OCI-LY3 (cell line): ENCODE data around the gene C21orf91.

Experiments
- EZH2phosphoT487 ChIP-seq: fragments of 200-600 bp; shearing (Covaris generic); IDR thresholded peaks from 2 replicates; pipeline ENCODE4 v1.6.1; 2018; ENCODE audit warnings: antibody characterized with exemption, mixed run types, low read depth
- TF ChIP-seq, protein P1 (sequence below): fragments of 200-600, 300-600 bp; sonication (generic); IDR thresholded peaks from 2 replicates; pipeline ENCODE4 v1.5.1; 2014; ENCODE audit warnings: antibody characterized with exemption, low read length, low read depth

DNA sequence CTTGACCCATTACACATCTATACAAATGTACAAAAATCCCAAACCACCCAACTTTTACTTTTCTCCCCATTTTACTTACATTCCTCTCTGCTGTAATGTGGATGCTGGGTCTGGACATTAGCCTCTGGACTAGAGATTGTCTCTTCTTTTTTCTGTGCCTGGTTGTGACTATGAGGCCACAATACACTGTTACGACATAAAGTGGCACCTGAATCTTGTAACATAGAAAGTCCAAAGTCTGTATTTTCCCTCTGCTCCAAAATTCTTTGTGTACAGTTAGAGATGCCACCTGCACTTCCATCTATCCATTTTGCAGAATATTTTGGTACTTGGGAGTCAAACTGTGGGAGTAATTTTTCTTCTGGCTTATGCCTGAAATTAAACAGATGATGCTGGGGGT is 22.7 kb downstream of the C21orf91 start:
- TF ChIP-seq, protein P1, sequence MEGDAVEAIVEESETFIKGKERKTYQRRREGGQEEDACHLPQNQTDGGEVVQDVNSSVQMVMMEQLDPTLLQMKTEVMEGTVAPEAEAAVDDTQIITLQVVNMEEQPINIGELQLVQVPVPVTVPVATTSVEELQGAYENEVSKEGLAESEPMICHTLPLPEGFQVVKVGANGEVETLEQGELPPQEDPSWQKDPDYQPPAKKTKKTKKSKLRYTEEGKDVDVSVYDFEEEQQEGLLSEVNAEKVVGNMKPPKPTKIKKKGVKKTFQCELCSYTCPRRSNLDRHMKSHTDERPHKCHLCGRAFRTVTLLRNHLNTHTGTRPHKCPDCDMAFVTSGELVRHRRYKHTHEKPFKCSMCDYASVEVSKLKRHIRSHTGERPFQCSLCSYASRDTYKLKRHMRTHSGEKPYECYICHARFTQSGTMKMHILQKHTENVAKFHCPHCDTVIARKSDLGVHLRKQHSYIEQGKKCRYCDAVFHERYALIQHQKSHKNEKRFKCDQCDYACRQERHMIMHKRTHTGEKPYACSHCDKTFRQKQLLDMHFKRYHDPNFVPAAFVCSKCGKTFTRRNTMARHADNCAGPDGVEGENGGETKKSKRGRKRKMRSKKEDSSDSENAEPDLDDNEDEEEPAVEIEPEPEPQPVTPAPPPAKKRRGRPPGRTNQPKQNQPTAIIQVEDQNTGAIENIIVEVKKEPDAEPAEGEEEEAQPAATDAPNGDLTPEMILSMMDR, result no peak
- TF ChIP-seq EZH2phosphoT487, result no peak
